Small intestine (tissue), 7 donors: ENCODE measurements around the gene KLHL26. TPM values are rescaled to one million over a fixed set of nuclear protein-coding genes. Genes with fewer than 3 reads are reported as not detected.

Experiments
- DNase-seq, 2 donors: peaks; one replicate each; pipeline versions ENCODE4 v3.0.0 to v3.0.0-alpha.2; 2013
- FAIRE-seq: peaks from 2 replicates; lab custom pipeline; 2012; peaks lifted over from hg19 to GRCh38; lab: Jason Lieb, UNC
- H3K27ac ChIP-seq, 3 donors: one replicate each; pipeline ENCODE4 v1.5.1; 2013; ENCODE audit warnings: low read length in 2 of 3, mild to moderate bottlenecking in 2 of 3, control low read depth in 1 of 3, inconsistent platforms in 1 of 3, low read depth in 1 of 3, moderate library complexity in 1 of 3
- H3K27me3 ChIP-seq, 3 donors: one replicate each; pipeline ENCODE4 v1.6.1; 2013; ENCODE audit warnings: low read length in 3 of 3, inconsistent platforms in 1 of 3; ENCODE audit not compliant: control insufficient read depth in 3 of 3, insufficient read depth in 3 of 3
- H3K36me3 ChIP-seq, 3 donors: one replicate each; pipeline ENCODE4 v1.6.1; 2013; ENCODE audit warnings: low read length in 3 of 3, inconsistent platforms in 1 of 3, low read depth in 1 of 3, mild to moderate bottlenecking in 1 of 3, moderate library complexity in 1 of 3; ENCODE audit not compliant: control insufficient read depth in 3 of 3, insufficient read depth in 2 of 3
- H3K4me1 ChIP-seq, 3 donors: one replicate each; pipeline ENCODE4 v1.6.1; 2013; ENCODE audit warnings: low read length in 2 of 3, inconsistent platforms in 1 of 3, low read depth in 1 of 3, mild to moderate bottlenecking in 1 of 3, moderate library complexity in 1 of 3; ENCODE audit not compliant: control insufficient read depth in 3 of 3, insufficient read depth in 2 of 3
- H3K4me3 ChIP-seq, 3 donors: one replicate each; pipeline ENCODE4 v1.5.1; 2013; ENCODE audit warnings: low read length in 3 of 3, control low read depth in 1 of 3, inconsistent platforms in 1 of 3, low read depth in 1 of 3, mild to moderate bottlenecking in 1 of 3, moderate library complexity in 1 of 3
- H3K9me3 ChIP-seq, 2 donors: one replicate each; pipeline ENCODE4 v1.6.1; 2013; ENCODE audit warnings: low read depth in 1 of 2, low read length in 1 of 2; ENCODE audit not compliant: control insufficient read depth in 2 of 2, insufficient read depth in 1 of 2
- WGBS, 3 donors: extraction: QIAGEN DNeasy Blood & Tissue Kit; methylation state at CpG; one replicate each; pipeline ENCODE4 v1.1.7; 2013; 5-methylcytosine and 5-hydroxymethylcytosine counted together
- polyA plus RNA-seq, 4 donors: library from polyadenylated mRNA; stranded (reverse) in 3 of 4; unstranded in 1 of 4; fragments of 200-250 nt in 3 of 4; fragments of 120-200 nt in 1 of 4; gene quantifications; one replicate each; pipeline versions ENCODE4 v1.2.1 to v1.2.3, GENCODE V29; 2013
- donor health status: healthy with polysubstance abuse.
- donor health status: control.
- donor health status: control.
- donor health status: Bipolar disorder and iron deficiency.
- donor health status: healthy.

The KLHL26 gene
- polyA plus RNA-seq, 4 donors = 1.6 to 5.2 (median 3.5) TPM

DNA sequence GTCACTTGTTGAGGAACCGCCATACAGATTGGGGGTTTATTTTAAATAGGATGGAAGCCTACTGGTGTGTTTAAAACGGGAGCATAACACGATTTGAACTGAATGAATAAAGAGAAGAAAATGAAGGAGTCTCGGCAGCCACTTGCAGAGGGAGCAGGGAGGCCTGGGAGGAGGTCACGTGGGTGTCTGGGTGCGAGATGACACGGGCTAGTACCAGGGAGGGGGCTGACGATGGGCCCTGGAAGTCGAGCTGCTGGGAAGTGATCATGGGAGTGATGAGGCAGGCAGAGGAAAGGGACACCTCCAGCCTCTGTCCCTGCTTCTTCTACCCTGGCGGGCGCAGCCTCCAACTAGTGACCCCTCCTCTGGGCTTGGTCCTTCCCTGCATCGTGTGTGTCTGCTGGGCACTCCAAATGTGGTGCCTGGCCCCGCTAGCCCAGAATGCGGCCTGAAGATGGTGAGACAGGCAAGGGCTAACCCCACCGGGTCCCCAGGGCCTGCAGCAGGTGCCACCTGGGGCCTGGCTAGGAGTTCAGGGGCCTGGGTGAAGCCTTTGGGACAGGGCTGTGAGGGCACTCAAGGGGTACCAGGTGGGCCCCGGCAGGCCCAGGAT lies 82.1 kb downstream of the KLHL26 start:
- DNase-seq (no peak), FAIRE-seq (no peak)
- no peak overlapping the region for H3K27ac ChIP-seq
- peaks cover 0 to 8% of the 10 kb centered on the region in 2 donors for H3K9me3 ChIP-seq
- H3K4me1 ChIP-seq = no peaks in the 10 kb centered on the region
- 86 to 88% (median 87%) methylated on average over 15 to 16 of the region's 16 CpGs for WGBS, 3 donors
- no peak overlapping the region for H3K4me3 ChIP-seq
- no peaks in the 10 kb centered on the region for H3K27me3 ChIP-seq
- peaks cover 0 to 49% (median 0%) of the 10 kb centered on the region in 3 donors for H3K36me3 ChIP-seq

DNA sequence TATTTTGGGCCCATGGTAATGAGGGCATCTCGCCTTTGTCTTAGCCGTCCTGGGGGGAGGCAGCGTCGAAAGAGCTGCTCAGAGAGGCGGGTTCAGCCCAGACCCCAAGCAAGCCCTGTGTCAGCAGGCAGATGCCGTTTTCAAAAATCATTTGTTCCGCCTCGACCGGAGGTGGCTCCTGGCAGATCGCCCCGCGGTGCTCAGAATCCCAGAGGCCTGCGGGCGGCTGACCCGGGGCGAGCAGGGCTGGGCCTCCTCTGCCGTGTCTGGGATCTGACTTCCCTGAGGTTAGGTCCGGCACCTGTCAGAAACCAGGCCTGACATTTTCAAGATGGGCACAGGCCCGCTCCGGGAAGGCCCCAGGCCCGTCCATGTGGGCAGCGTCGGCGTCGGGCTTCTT lies 82.7 kb downstream of the KLHL26 start:
- 86 to 93% (median 93%) methylated on average over 25 of the region's 25 CpGs for WGBS, 3 donors
- DNase-seq (no peak), FAIRE-seq (no peak)
- no peaks in the 10 kb centered on the region for H3K27me3 ChIP-seq
- no peak overlapping the region for H3K27ac ChIP-seq
- H3K4me3 ChIP-seq = no peak overlapping the region
- no peaks in the 10 kb centered on the region for H3K4me1 ChIP-seq
- peaks cover 0 to 8% of the 10 kb centered on the region in 2 donors for H3K9me3 ChIP-seq
- peaks cover 0 to 52% (median 0%) of the 10 kb centered on the region in 3 donors for H3K36me3 ChIP-seq

Other genes starting within 250 kb of the KLHL26 start
- gene LRRC25, start 239.4 kb upstream of the KLHL26 start, polyA plus RNA-seq = 1 to 10 TPM in 3 of 4 donors, under 1 TPM in 1; 0.89 to 5.1 (median 3.4) TPM
- gene SSBP4, start 217.6 kb upstream of the KLHL26 start, polyA plus RNA-seq = 100 to 1,000 TPM in 1 of 4 donors, 10 to 100 TPM in 3; 15.9 to 117 (median 44.2) TPM
- 10 to 100 TPM in 2 of 4 donors, 1 to 10 TPM in 2; 4.5 to 72.1 (median 9.3) TPM for gene ISYNA1, start 198.9 kb upstream of the KLHL26 start, polyA plus RNA-seq
- gene ELL, start 115.0 kb upstream of the KLHL26 start, polyA plus RNA-seq = 10 to 100 TPM in 2 of 4 donors, 1 to 10 TPM in 2; 8.6 to 12.2 (median 10.4) TPM
- gene FKBP8, start 93.5 kb upstream of the KLHL26 start, polyA plus RNA-seq = 100 to 1,000 TPM; 144 to 189 (median 180) TPM
- 10 to 100 TPM; 58.8 to 81.3 (median 75.2) TPM for gene KXD1, start 79.2 kb upstream of the KLHL26 start, polyA plus RNA-seq
- gene UBA52, start 65.2 kb upstream of the KLHL26 start, polyA plus RNA-seq = 1,000 to 10,000 TPM in 2 of 4 donors, 100 to 1,000 TPM in 2; 741 to 1,139 (median 935) TPM
- gene REX1BD, start 48.2 kb upstream of the KLHL26 start, polyA plus RNA-seq = 100 to 1,000 TPM in 1 of 4 donors, 10 to 100 TPM in 3; 46.1 to 102 (median 65.9) TPM
- 10 to 100 TPM in 1 of 4 donors, 1 to 10 TPM in 2, not detected in 1; 2.0 to 22.3 (median 6.5) TPM for gene CRLF1, start 30.2 kb upstream of the KLHL26 start, polyA plus RNA-seq
- gene TMEM59L, start 24.2 kb upstream of the KLHL26 start, polyA plus RNA-seq = 1 to 10 TPM in 3 of 4 donors, not detected in 1; 1.3 to 8.5 (median 1.6) TPM
- gene CRTC1, start 46.7 kb downstream of the KLHL26 start, polyA plus RNA-seq = 10 to 100 TPM in 1 of 4 donors, 1 to 10 TPM in 3; 5.8 to 20.7 (median 6.7) TPM
- gene COMP, start 154.3 kb downstream of the KLHL26 start, polyA plus RNA-seq = 1 to 10 TPM in 1 of 4 donors, under 1 TPM in 1, not detected in 2; 0.68 to 1.8 TPM
- gene UPF1, start 194.9 kb downstream of the KLHL26 start, polyA plus RNA-seq = 10 to 100 TPM; 37.6 to 55.1 (median 41.8) TPM